Stimulated activated CD8-positive, alpha-beta memory T cell treated with anti-CD3 and anti-CD28 coated beads, Interleukin-4, amount 100 ng/mL, for 1 hour (primary cell): Measurements from ENCODE around the gene HRAS.
A peak's percentile ranks its signal among the peaks of the same experiment; 100 is the strongest.
"Not testable (repeated sequence)": the region's sequence is repeated elsewhere in the genome, so short reads cannot be mapped to it uniquely, and the experiment has no call there.

Experiments used
- DNase-seq, 2 donors: peaks; one replicate each; pipeline ENCODE4 v3.0.0-alpha.2; 2020; ENCODE audit warnings: low read depth in 2 of 2, low spot score in 1 of 2

HRAS gene

GRCh38 chr11:534396-535209, 773 bp downstream of the HRAS start:
- DNase-seq, result no peak

GRCh38 chr11:533586-534395, 1.6 kb downstream of the HRAS start:
- DNase-seq, result no peak

GRCh38 chr11:532986-533585, 2.3 kb downstream of the HRAS start:
- DNase-seq, result no peak

DNA sequence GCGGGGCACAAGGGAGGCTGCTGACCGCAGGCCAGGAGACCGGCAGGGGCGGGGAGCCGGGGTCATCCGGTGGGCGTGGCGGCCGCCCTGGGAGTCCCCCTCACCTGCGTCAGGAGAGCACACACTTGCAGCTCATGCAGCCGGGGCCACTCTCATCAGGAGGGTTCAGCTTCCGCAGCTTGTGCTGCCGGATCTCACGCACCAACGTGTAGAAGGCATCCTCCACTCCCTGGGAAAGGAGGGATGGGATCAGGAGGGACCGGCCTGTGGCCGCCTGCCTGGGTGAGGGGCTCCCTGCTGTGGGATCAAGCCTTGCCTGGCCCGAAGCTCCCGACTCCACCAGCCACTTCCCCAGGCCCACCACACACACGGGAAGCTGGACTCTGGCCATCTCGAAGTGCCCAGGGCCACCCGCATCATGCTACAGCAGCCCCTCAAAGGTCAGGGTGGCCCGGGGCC, 2.8 kb downstream of the HRAS start:
- DNase-seq, result no peak

GRCh38 chr11:531919-532526, 3.4 kb downstream of the HRAS start:
- DNase-seq, result no peak

- no peak for DNase-seq
Measured at GRCh38 chr11:530960-531831, 4.2 kb downstream of the HRAS start.

DNA sequence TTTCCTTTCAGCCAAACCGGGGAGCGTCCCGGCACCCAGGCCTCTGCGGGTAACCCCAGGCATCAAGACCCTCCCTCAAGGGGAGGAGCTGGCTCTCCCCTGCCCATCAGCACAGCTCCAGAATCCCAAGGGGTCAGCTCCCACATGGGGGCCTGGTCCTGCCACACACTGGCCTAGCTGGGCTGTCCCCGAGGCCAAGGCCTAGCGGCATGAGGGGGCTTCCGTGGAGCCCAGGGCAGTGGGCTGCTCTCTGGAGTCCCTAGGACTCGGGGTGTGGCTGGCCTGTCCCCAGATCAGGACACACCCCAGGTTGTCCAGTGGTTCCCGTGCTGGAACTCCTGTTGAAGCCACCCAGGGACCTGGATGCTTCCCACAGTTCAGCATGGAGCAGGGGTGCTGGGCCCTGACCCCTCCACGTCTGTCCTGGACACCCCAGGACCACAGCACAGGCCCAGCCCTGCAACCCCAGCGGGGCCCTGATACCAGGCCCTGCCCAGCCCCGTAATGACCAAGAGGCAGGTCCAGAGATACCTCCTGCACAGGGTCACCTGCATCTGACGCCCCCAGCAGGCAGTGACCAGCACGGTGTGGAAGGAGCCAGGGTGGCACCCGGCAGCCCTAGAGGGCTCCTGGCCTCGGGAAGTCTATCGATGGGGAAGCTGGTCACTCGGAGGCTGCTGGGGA, 5.5 kb downstream of the HRAS start:
- DNase-seq, result no peak

DNA sequence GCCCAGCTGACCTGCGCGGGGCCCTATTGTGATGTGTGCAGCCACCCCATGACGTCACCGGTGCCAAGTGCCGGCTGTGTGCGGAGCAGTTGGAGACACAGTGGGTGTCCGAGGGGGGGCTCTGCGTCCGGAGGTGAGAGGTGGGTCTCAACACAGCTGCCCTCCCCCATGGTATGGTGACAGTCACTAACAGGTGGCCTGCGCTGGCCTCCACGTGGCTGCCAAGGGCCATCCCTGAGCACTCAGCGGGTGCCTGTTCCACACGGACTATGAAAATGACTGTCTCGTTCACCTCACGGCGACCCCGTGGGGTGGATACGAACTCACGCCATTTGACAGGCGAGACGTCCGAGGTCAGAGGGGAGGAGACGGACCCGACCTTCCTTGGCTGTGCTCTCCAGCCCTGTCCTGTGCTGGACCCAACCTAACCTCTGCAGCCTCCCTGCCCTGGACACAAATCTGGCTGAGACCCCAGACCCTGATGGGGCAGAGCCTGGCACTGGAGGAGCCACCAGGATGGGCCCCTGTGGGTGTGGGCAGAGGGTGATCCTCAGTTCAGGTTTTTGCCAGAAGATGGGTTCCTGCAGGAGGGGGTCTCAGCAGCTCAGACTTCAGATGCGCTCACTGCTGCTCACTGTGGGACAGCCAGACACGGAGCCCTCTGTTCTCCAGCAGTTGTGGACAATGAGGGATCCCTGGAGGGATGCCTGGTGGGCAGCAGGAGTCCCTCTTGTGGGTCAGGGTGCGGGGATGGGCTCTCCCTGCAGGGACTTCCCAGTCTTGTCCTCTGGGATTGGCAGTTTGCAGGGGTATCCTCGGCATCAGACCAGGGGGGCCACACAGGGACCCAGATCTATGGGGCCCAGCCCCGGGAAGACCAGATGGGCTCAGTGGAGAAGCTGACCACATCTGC, 6.3 kb downstream of the HRAS start:
- no peak for DNase-seq

DNA sequence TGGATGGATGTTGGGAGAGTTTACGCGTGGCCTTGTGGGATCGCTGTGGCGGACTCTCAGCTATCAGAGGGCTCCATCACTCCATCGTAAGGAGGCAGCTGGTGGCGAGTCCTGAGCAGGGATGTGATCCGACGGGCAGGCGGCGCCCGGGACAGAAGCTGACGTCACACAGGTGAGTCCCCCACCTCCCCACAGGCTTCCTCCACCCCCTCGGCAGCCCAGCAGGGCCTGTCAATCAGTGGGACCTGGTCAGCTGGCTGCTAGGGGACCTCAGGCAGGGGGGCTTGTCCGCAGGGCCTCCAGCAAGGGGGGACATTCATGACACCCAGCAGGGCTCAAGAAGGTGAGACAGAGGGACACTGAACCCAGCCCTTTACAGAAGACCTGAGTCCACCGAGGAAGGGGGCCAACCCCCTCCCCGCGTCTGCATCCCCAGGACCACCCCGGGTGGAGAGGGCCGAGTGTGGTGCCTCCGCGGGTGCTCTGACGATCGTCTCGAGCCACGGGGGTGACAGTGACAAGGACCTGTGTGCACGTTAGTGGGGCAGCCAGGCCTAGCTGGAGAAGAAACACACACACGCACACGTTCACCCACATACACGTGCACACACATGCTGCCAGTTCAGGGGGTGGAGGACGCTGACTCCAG, 7.1 kb downstream of the HRAS start:
- no peak for DNase-seq

- DNase-seq, result no peak
Measured at GRCh38 chr11:526192-526591, 9.2 kb downstream of the HRAS start.

DNA sequence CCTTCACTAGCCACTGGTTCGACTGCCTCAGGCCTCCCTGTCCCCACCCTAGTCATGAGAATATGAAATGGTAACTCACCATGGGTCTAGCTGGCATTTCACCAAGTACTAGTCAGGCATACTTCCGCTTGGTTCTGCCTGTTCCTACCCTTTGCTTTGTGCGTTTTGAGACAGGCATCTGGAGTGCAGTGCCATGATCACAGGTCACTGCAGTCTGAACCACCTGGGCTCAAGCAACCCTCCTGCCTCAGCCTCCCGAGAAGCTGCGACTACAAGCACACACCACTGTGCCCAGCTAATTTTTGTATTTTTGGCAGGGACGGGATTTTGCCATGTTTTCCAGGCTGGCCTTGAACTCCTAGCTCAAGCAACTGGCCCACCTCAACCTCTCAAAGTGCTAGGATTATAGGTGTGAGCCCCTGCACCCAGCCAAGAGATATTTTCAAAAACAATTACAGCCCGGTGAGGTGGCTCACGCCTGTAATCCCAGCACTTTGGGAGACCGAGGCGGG, 14.1 kb downstream of the HRAS start:
- DNase-seq, result no peak

DNA sequence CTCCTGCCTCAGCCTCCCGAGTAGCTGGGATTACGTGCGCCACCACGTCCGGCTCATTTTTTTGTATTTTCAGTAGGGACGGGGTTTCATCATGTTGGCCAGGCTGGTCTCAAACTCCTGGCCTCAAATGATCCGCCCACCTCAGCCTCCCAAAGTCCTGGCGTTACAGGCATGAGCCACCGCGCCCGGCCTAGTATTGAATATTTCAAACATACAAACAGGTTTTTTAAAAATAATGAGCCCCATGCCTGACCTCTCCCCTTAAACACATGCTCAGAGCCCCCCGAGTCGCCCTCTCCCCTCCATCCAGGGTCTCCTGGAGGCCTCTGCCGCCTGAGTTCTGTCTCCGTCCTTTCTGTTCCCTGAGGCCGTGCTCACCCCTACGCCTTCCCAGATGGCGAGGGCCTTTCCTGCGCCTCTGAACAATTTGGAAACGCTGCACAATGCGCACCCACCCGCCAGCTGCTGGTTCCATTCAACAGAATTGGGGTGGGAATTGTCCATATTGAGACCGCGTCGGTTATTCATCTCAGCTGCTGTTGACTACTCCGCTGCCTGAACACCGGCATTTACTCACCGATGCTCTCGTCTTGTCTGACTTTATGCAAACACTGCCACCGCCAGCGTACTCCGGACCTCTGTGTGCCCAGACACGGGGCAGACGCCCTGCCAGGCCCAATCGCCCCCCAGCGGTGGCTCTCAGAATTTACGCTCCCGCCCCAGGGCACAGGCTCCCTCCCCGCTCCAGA, 14.8 kb downstream of the HRAS start:
- DNase-seq, result no peak

- peak; percentile 79 to 80 for DNase-seq
Measured at GRCh38 chr11:518463-519202, 16.7 kb downstream of the HRAS start.

DNA sequence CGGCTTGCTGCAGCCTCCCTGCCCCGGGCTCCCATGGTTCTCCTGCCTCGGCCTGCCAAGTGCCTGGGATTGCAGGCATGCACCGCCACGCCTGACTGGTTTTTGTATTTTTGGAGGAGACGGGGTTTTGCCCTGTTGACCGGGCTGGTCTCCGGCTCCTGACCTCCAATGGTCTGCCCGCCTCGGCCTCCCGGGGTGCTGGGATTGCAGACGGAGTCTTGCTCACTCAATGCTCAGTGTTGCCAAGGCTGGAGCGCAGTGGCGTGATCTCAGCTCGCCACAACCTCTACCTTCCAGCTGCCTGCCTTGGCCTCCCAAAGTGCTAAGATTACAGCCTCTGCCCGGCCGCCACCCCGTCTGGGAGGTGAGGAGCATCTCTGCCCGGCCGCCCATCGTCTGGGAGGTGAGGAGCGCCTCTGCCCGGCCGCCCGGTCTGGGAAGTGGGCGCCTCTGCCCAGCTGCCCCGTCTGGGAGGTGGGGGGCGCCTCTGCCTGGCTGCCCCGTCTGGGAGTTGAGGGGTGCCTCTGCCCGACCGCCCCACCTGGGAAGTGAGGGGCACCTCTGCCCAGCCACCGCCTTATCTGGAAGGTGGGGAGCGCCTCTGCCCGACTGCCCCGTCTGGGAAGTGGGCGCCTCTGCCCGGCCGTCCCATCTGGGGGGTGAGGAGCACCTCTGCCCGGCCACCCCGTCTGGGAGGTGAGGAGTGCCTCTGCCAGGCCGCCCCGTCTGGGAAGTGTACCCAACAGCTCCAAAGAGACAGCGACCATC, 18.3 kb downstream of the HRAS start:
- DNase-seq, result not testable (repeated sequence)

DNA sequence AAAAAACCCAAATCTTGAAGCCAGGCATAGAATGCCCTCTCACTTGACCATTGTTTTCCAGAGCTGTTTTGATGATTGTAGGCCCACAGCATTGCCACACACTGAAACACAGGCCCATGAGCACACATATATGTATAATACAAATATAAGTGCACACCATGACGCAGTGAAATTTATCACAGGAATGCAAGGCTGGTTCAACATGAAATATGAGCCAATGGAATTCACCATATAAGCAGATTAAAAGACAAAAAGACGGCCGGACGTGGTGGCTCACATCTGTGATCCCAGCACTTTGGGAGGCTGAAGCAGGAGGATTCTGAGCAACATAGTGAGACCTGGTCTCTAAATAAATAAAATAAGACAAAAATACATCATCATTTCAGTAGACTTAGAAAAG, 19.0 kb downstream of the HRAS start:
- no peak for DNase-seq

DNA sequence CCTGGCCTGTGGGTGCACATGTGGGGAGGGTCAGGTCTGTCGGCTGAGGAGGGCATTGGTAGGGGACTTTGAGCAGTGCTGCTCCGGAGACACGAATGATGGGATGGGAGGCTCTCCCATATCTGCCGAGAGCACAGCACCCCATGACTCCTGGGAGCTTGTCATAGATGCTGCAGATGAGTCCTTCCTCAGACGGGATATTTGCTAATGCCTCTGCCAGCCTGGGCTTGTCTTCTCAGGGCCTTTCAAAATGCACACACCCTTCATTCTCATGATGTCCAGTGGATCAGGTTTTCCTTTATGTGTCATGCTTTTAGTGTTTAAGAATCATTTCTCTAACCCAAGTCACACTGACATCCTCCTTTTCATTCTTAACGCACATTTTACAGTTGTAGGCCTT, 20.2 kb downstream of the HRAS start:
- no peak for DNase-seq
